Gastrocnemius medialis (tissue), 4 donors: ENCODE data around the gene SH3BP4. TPM values are rescaled to one million over a fixed set of nuclear protein-coding genes. Genes with fewer than 3 reads are reported as not detected.

Experiments used
- ATAC-seq, 2 donors: fragments of 150-250 bp; one replicate each; pipeline ENCODE4 v1.9.1; 2016
- DNase-seq, 2 donors: peaks; one replicate each; pipeline ENCODE4 v3.0.0-alpha.2; 2019
- H3K27ac ChIP-seq, 4 donors: fragments of 200-600 bp; sonication (generic); 1 replicate in 1 of 4; 2 replicates in 3 of 4; pipeline ENCODE4 v1.5.1; 2016 to 2018; ENCODE audit warnings: mild to moderate bottlenecking in 2 of 4, moderate library complexity in 1 of 4
- H3K27me3 ChIP-seq, 3 donors: fragments of 200-600 bp; sonication (generic) in 2 of 3; 1 replicate in 1 of 3; 2 replicates in 2 of 3; pipeline versions ENCODE4 v1.5.1 to v1.6.0; 2016 to 2019; ENCODE audit warnings: mild to moderate bottlenecking in 1 of 3, moderate library complexity in 1 of 3
- H3K36me3 ChIP-seq, 2 donors: fragments of 200-600 bp; sonication (generic) in 1 of 2; one replicate each; pipeline ENCODE4 v1.5.1; 2017 to 2018
- H3K4me1 ChIP-seq, 2 donors: fragments of 200-600 bp; sonication (generic) in 1 of 2; one replicate each; pipeline ENCODE4 v1.5.1; 2016 to 2017; ENCODE audit warnings: mild to moderate bottlenecking in 2 of 2
- H3K4me3 ChIP-seq, 4 donors: fragments of 200-600 bp; sonication (generic) in 3 of 4; 1 replicate in 1 of 4; 2 replicates in 3 of 4; pipeline ENCODE4 v1.5.1; 2016 to 2019; ENCODE audit warnings: mild to moderate bottlenecking in 2 of 4
- H3K9me3 ChIP-seq, 3 donors: fragments of 200-600 bp; sonication (generic) in 2 of 3; 1 replicate in 1 of 3; 2 replicates in 2 of 3; pipeline ENCODE4 v1.5.1; 2016 to 2019
- CTCF ChIP-seq, 5 experiments: fragments of 450-650 bp in 3 of 5; fragments of 200-600 bp in 2 of 5; sonication (generic) in 2 of 5; IDR thresholded peaks in 4 of 5; conservative IDR thresholded peaks in 1 of 5; 1 replicate in 4 of 5; 2 replicates in 1 of 5; pipeline ENCODE4 v1.5.1; 2016 to 2019; ENCODE audit warnings: antibody characterized with exemption in 5 of 5, mild to moderate bottlenecking in 3 of 5, moderate library complexity in 3 of 5
- POLR2A ChIP-seq, 2 donors: fragments of 450-650 bp; IDR thresholded peaks; one replicate each; pipeline ENCODE4 v1.6.1; 2017; ENCODE audit warnings: antibody characterized with exemption in 2 of 2, mild to moderate bottlenecking in 2 of 2, moderate library complexity in 2 of 2
- in situ Hi-C, 4 donors: fragments of 200-750 bp; cut with MboI; loops; one replicate each; pipeline versions ENCODE4 v1.15.0 to v1.8.0; 2017; ENCODE audit warnings: low sequenced_read_pairs in 4 of 4
- intact Hi-C: fragments of 100-400 bp; cut with DNase I; formaldehyde crosslinking; loops from one replicate; pipeline ENCODE4 v1.15.1; 2023; ENCODE audit warnings: low total_unique reads
- total RNA-seq, 4 donors: library from RNA; depleted of rRNA; stranded (reverse); fragments of >200 nt; gene quantifications; one replicate each; pipeline versions ENCODE4 v1.1.0 to v1.2.3, GENCODE V29; 2016

The SH3BP4 gene
- total RNA-seq, 4 donors from 2014 or later = 10.2 to 36.9 (median 15.9) TPM

GRCh38 chr2:234981197-234982095 is 29.6 kb downstream of the SH3BP4 start:
- ATAC-seq (peak; percentile 59 to 82), DNase-seq (peak; percentile 34 to 46)
- Histone ChIP-seq H3K36me3 (no peaks in the 10 kb centered on the region), H3K4me1 (peaks cover 14 to 29% of the 10 kb centered on the region in 2 donors), H3K27ac (peak overlapping the region in 3 of 4 donors; percentile 45 to 72 (median 68)), H3K27me3 (no peaks in the 10 kb centered on the region), H3K4me3 (peak overlapping the region in 2 of 4 donors; percentile 12 to 17), H3K9me3 (no peaks in the 10 kb centered on the region)
- intact Hi-C loops = no loop called here
- in situ Hi-C loops = no loop called here
- no peak for TF ChIP-seq CTCF (IDR thresholded peaks at IDR 0.05 in 4 of 5, conservative IDR thresholded peaks at IDR 0.05 in 1 of 5)
- TF ChIP-seq POLR2A (IDR thresholded peaks at IDR 0.05) = no peak

GRCh38 chr2:234982096-234982834 is 30.4 kb downstream of the SH3BP4 start:
- peak overlapping the region in 2 of 4 donors; percentile 12 to 17 for H3K4me3 ChIP-seq
- H3K4me1 ChIP-seq = peaks cover 13 to 25% of the 10 kb centered on the region in 2 donors
- DNase-seq (no peak), ATAC-seq (no peak)
- in situ Hi-C loops = no loop called here
- H3K27me3 ChIP-seq = no peaks in the 10 kb centered on the region
- no peaks in the 10 kb centered on the region for H3K36me3 ChIP-seq
- no peak for TF ChIP-seq CTCF (IDR thresholded peaks at IDR 0.05 in 4 of 5, conservative IDR thresholded peaks at IDR 0.05 in 1 of 5)
- no peak for TF ChIP-seq POLR2A (IDR thresholded peaks at IDR 0.05)
- peak overlapping the region in 3 of 4 donors; percentile 45 to 72 (median 68) for H3K27ac ChIP-seq
- intact Hi-C loops = no loop called here
- H3K9me3 ChIP-seq = no peaks in the 10 kb centered on the region

GRCh38 chr2:234983011-234983726 is 31.4 kb downstream of the SH3BP4 start:
- Histone ChIP-seq H3K4me3 (no peak overlapping the region), H3K9me3 (no peaks in the 10 kb centered on the region), H3K36me3 (no peaks in the 10 kb centered on the region), H3K27me3 (no peaks in the 10 kb centered on the region), H3K27ac (peak overlapping the region in 3 of 4 donors; percentile 45 to 72 (median 68)), H3K4me1 (peaks cover 7 to 18% of the 10 kb centered on the region in 2 donors)
- DNase-seq (no peak), ATAC-seq (no peak)
- intact Hi-C loops (no loop called here), in situ Hi-C loops (no loop called here)
- no peak for TF ChIP-seq POLR2A (IDR thresholded peaks at IDR 0.05)
- TF ChIP-seq CTCF (IDR thresholded peaks at IDR 0.05 in 4 of 5, conservative IDR thresholded peaks at IDR 0.05 in 1 of 5) = no peak

- intact Hi-C loops = no loop called here
- in situ Hi-C loops = no loop called here
Measured at GRCh38 chr2:234985608-234986245, 33.9 kb downstream of the SH3BP4 start.

More at GRCh38 chr2:234985608-234986245, 33.9 kb downstream of the SH3BP4 start:
- H3K27me3 ChIP-seq = no peaks in the 10 kb centered on the region
- TF ChIP-seq POLR2A (IDR thresholded peaks at IDR 0.05) (no peak), CTCF (IDR thresholded peaks at IDR 0.05 in 4 of 5, conservative IDR thresholded peaks at IDR 0.05 in 1 of 5) (no peak)
- peaks cover 8% of the 10 kb centered on the region in 2 donors for H3K4me1 ChIP-seq
- no peak overlapping the region for H3K27ac ChIP-seq
- H3K9me3 ChIP-seq = no peaks in the 10 kb centered on the region
- ATAC-seq = no peak
- no peak for DNase-seq
- H3K4me3 ChIP-seq = no peak overlapping the region
- H3K36me3 ChIP-seq = no peaks in the 10 kb centered on the region
